MM.1S (cell line): Measurements from ENCODE around the gene L3MBTL4.

Experiments
- CTCF ChIP-seq: fragments of 300-600 bp; sonication (generic); IDR thresholded peaks from 2 replicates; pipeline ENCODE4 v1.5.1; 2016; ENCODE audit warnings: antibody characterized with exemption, low read length, mixed read lengths
- EZH2 ChIP-seq: fragments of 300-600 bp; sonication (generic); optimal IDR thresholded peaks from 2 replicates; pipeline ENCODE3; 2017; ENCODE audit warnings: low read depth, mild to moderate bottlenecking, antibody characterized with exemption, low read length, mixed read lengths

GRCh38 chr18:6202861-6203260 is 211.8 kb downstream of the L3MBTL4 start:
- no peak for TF ChIP-seq CTCF
- TF ChIP-seq EZH2, result no peak
